ENCODE data around the gene CADPS2.

Gene CADPS2

GRCh38 chr7:122327969-122328368 lies 558.3 kb downstream of the CADPS2 start:
- Histone ChIP-seq H3K27me3 (replicated peaks) (no peaks in the 10 kb centered on the region), H3K27ac (no peak overlapping the region), H3K36me3 (replicated peaks) (no peaks in the 10 kb centered on the region), H3K4me3 (ENCODE audit: low read depth, low read length) (no peak overlapping the region)
- TF ChIP-seq CTCF (IDR thresholded peaks at IDR 0.05; ENCODE audit: low read depth, low read length, missing control alignments): no peak
- DNase-seq: no peak
- in situ Hi-C loops (cut with HindIII; ENCODE audit: low pct_ligation_motif_present, low sequenced_read_pairs): no loop called here

GRCh38 chr7:122316467-122317388 lies 569.5 kb downstream of the CADPS2 start:
- Histone ChIP-seq H3K27ac (no peak overlapping the region), H3K36me3 (replicated peaks) (no peaks in the 10 kb centered on the region), H3K4me3 (ENCODE audit: low read depth, low read length) (no peak overlapping the region), H3K27me3 (replicated peaks) (peaks cover 64% of the 10 kb centered on the region)
- no peak for TF ChIP-seq CTCF (IDR thresholded peaks at IDR 0.05; ENCODE audit: low read depth, low read length, missing control alignments)
- in situ Hi-C loops (cut with HindIII; ENCODE audit: low pct_ligation_motif_present, low sequenced_read_pairs): no loop called here
- no peak for DNase-seq

- Histone ChIP-seq H3K36me3 (replicated peaks) (no peaks in the 10 kb centered on the region), H3K27ac (no peak overlapping the region), H3K27me3 (replicated peaks) (peaks cover 73% of the 10 kb centered on the region), H3K4me3 (ENCODE audit: low read depth, low read length) (no peak overlapping the region)
- DNase-seq: no peak
- in situ Hi-C loops (cut with HindIII; ENCODE audit: low pct_ligation_motif_present, low sequenced_read_pairs): no loop called here
- TF ChIP-seq CTCF (IDR thresholded peaks at IDR 0.05; ENCODE audit: low read depth, low read length, missing control alignments): no peak
Observed at GRCh38 chr7:122315507-122316466, 570.5 kb downstream of the CADPS2 start.

GRCh38 chr7:122314284-122314683 lies 572.0 kb downstream of the CADPS2 start:
- in situ Hi-C loops (cut with HindIII; ENCODE audit: low pct_ligation_motif_present, low sequenced_read_pairs): no loop called here
- no peaks in the 10 kb centered on the region for H3K36me3 ChIP-seq (replicated peaks)
- no peak overlapping the region for H3K4me3 ChIP-seq (ENCODE audit: low read depth, low read length)
- no peak for DNase-seq
- TF ChIP-seq CTCF (IDR thresholded peaks at IDR 0.05; ENCODE audit: low read depth, low read length, missing control alignments): no peak
- H3K27ac ChIP-seq: no peak overlapping the region
- peaks cover 88% of the 10 kb centered on the region for H3K27me3 ChIP-seq (replicated peaks)

GRCh38 chr7:122312789-122313188 lies 573.5 kb downstream of the CADPS2 start:
- H3K27me3 ChIP-seq (replicated peaks): peaks cover 94% of the 10 kb centered on the region
- DNase-seq: no peak

More at GRCh38 chr7:122312789-122313188, 573.5 kb downstream of the CADPS2 start:
- H3K36me3 ChIP-seq (replicated peaks): no peaks in the 10 kb centered on the region
- no peak overlapping the region for H3K4me3 ChIP-seq (ENCODE audit: low read depth, low read length)
- no peak for TF ChIP-seq CTCF (IDR thresholded peaks at IDR 0.05; ENCODE audit: low read depth, low read length, missing control alignments)
- H3K27ac ChIP-seq: no peak overlapping the region
- in situ Hi-C loops (cut with HindIII; ENCODE audit: low pct_ligation_motif_present, low sequenced_read_pairs): no loop called here

Measured in brain microvascular endothelial cell (primary cell).